Astrocyte (in vitro differentiated cells and primary cell): ENCODE data around the gene SLC16A6. TPM values are rescaled to one million over a fixed set of nuclear protein-coding genes. Genes with fewer than 3 reads are reported as not detected.

ENCODE experiments used
- DNase-seq: peaks from one replicate; pipeline ENCODE4 v3.0.0-alpha.2; 2010; ENCODE audit warnings: low read depth
- FAIRE-seq: peaks from 2 replicates; lab custom pipeline; 2011; peaks lifted over from hg19 to GRCh38; lab: Jason Lieb, UNC
- H2AFZ ChIP-seq: 2 replicates; pipeline ENCODE4 v1.6.0; 2012; ENCODE audit warnings: low read depth, low read length, inconsistent platforms
- H3K27ac ChIP-seq: 2 replicates; pipeline ENCODE4 v1.5.1; 2011; ENCODE audit warnings: low read depth, low read length, inconsistent platforms
- H3K27me3 ChIP-seq: 2 replicates; pipeline ENCODE4 v1.6.0; 2011; ENCODE audit warnings: low read length, inconsistent platforms; ENCODE audit not compliant: insufficient read depth
- H3K36me3 ChIP-seq: 2 replicates; pipeline ENCODE4 v1.5.1; 2011; ENCODE audit warnings: low read length, inconsistent platforms; ENCODE audit not compliant: insufficient read depth
- H3K4me1 ChIP-seq: 2 replicates; pipeline ENCODE4 v1.5.1; 2011; ENCODE audit warnings: low read length, inconsistent platforms; ENCODE audit not compliant: insufficient read depth
- H3K4me2 ChIP-seq: 2 replicates; pipeline ENCODE4 v1.6.0; 2012; ENCODE audit warnings: low read length, inconsistent platforms
- H3K4me3 ChIP-seq: 2 replicates; pipeline ENCODE4 v1.5.1; 2011; ENCODE audit warnings: low read depth, mild to moderate bottlenecking, low read length, inconsistent platforms; ENCODE audit not compliant: insufficient read depth
- H3K79me2 ChIP-seq: 2 replicates; pipeline ENCODE4 v1.6.0; 2012; ENCODE audit warnings: mild to moderate bottlenecking, low read length, inconsistent platforms; ENCODE audit not compliant: insufficient read depth
- H3K9ac ChIP-seq: 2 replicates; pipeline ENCODE4 v1.6.0; 2012; ENCODE audit warnings: mild to moderate bottlenecking, low read length, inconsistent platforms
- H3K9me3 ChIP-seq: 2 replicates; pipeline ENCODE4 v1.5.1; 2012; ENCODE audit warnings: low read depth, mild to moderate bottlenecking, low read length, inconsistent platforms; ENCODE audit not compliant: insufficient read depth
- H4K20me1 ChIP-seq: 2 replicates; pipeline ENCODE4 v1.6.0; 2012; ENCODE audit warnings: low read length, inconsistent platforms; ENCODE audit not compliant: insufficient read depth
- H3K27ac Mint-ChIP-seq: one replicate; pipeline ENCODE4 v1.8.0; 2021; ENCODE audit warnings: mild to moderate bottlenecking, mixed read lengths; ENCODE audit not compliant: unreplicated experiment
- H3K27me3 Mint-ChIP-seq: one replicate; pipeline ENCODE4 v1.8.0; 2021; ENCODE audit warnings: low read depth, mixed read lengths; ENCODE audit not compliant: unreplicated experiment
- H3K36me3 Mint-ChIP-seq: one replicate; pipeline ENCODE4 v1.8.0; 2021; ENCODE audit warnings: low read depth, mixed read lengths; ENCODE audit not compliant: unreplicated experiment
- H3K4me1 Mint-ChIP-seq: one replicate; pipeline ENCODE4 v1.8.0; 2021; ENCODE audit warnings: low read depth, mixed read lengths; ENCODE audit not compliant: unreplicated experiment
- H3K4me3 Mint-ChIP-seq: one replicate; pipeline ENCODE4 v1.8.0; 2021; ENCODE audit warnings: mild to moderate bottlenecking, moderate library complexity, mixed read lengths; ENCODE audit not compliant: unreplicated experiment
- H3K9me3 Mint-ChIP-seq: one replicate; pipeline ENCODE4 v1.8.0; 2021; ENCODE audit warnings: mild to moderate bottlenecking, mixed read lengths; ENCODE audit not compliant: unreplicated experiment
- EZH2 ChIP-seq: IDR thresholded peaks from 2 replicates; pipeline ENCODE4 v1.6.1; 2012; ENCODE audit warnings: mild to moderate bottlenecking, low read length, inconsistent platforms; ENCODE audit not compliant: insufficient read depth
- total RNA-seq: library from RNA; stranded (reverse); gene quantifications from 2 replicates; pipeline ENCODE4 v1.2.1, GENCODE V29; 2021
- TF ChIP-seq, protein P1 (sequence below): IDR thresholded peaks from 2 replicates; pipeline ENCODE4 v1.5.1; 2011; ENCODE audit warnings: low read depth, mild to moderate bottlenecking, inconsistent platforms, low read length, moderate library complexity; ENCODE audit not compliant: insufficient read depth

The SLC16A6 gene
- total RNA-seq, 1 donor from 2014 or later = 0.34 TPM

GRCh38 chr17:68297195-68297594 lies 6.3 kb upstream of the SLC16A6 start:
- H3K4me1 ChIP-seq = peaks cover 9% of the 10 kb centered on the region
- H3K9me3 Mint-ChIP-seq = no peaks in the 10 kb centered on the region
- H3K4me3 ChIP-seq = no peak overlapping the region
- no peak for TF ChIP-seq EZH2
- TF ChIP-seq, protein P1, sequence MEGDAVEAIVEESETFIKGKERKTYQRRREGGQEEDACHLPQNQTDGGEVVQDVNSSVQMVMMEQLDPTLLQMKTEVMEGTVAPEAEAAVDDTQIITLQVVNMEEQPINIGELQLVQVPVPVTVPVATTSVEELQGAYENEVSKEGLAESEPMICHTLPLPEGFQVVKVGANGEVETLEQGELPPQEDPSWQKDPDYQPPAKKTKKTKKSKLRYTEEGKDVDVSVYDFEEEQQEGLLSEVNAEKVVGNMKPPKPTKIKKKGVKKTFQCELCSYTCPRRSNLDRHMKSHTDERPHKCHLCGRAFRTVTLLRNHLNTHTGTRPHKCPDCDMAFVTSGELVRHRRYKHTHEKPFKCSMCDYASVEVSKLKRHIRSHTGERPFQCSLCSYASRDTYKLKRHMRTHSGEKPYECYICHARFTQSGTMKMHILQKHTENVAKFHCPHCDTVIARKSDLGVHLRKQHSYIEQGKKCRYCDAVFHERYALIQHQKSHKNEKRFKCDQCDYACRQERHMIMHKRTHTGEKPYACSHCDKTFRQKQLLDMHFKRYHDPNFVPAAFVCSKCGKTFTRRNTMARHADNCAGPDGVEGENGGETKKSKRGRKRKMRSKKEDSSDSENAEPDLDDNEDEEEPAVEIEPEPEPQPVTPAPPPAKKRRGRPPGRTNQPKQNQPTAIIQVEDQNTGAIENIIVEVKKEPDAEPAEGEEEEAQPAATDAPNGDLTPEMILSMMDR = no peak
- H3K9ac ChIP-seq = no peak overlapping the region
- no peaks in the 10 kb centered on the region for H3K36me3 ChIP-seq
- peaks cover 2% of the 10 kb centered on the region for H4K20me1 ChIP-seq
- no peak overlapping the region for H3K27ac ChIP-seq
- FAIRE-seq = no peak
- H3K79me2 ChIP-seq = no peaks in the 10 kb centered on the region
- H3K27me3 Mint-ChIP-seq = peaks cover 27% of the 10 kb centered on the region
- H3K4me2 ChIP-seq = no peak overlapping the region
- no peaks in the 10 kb centered on the region for H3K9me3 ChIP-seq
- H3K27me3 ChIP-seq = peaks cover 6% of the 10 kb centered on the region
- no peak overlapping the region for H3K27ac Mint-ChIP-seq
- H3K36me3 Mint-ChIP-seq = no peaks in the 10 kb centered on the region
- no peak overlapping the region for H2AFZ ChIP-seq
- no peak for DNase-seq
- no peaks in the 10 kb centered on the region for H3K4me1 Mint-ChIP-seq
- H3K4me3 Mint-ChIP-seq = no peak overlapping the region

DNA sequence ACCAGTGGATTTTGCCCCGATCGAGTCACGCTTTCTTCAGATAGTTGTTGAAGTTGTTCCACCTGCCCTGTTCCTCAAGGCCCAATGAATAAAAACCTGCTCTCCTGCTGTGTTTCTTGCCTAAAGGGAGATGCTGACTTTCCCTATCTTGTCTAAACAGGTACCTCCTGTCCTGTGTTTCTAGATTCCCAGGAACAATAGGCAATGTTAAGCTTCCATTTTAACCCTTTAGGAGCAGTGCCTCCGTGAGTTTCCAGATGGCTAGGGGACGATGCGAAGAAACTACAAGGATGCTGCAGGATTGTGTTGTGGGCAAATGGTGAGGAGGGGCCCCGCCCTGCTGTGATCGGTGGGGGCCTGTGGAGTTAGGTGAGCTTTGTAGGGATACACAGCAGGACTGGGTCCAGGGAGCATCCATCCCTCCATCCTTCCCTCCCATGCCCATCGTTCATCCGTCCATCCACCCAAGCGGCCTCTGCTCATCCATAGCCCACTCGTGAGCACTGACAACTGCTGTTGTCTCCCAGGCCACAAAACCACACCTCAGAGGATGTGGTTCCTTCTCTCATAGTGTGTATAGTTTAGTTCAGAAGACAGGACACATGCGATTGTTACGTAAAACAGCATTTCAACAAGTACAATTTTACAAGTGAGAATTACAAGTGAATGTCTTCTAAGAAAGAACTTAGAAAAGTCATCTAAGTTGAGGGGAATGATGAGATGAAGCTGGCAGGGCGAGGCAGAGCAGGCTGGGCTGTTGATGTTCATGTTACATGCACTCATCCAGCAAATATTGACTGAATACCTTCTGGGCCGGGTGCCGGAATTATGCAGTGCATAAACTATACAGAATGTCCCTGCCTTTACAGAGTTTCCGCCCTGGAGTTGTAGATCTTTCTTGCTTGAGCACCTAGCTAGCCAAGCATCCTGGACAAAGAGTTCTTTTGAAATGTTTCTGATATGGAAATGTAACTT lies 5.6 kb upstream of the SLC16A6 start:
- Mint-ChIP-seq H3K9me3 (no peaks in the 10 kb centered on the region), H3K27ac (no peak overlapping the region), H3K4me1 (no peaks in the 10 kb centered on the region), H3K27me3 (peaks cover 26% of the 10 kb centered on the region), H3K4me3 (no peak overlapping the region), H3K36me3 (no peaks in the 10 kb centered on the region)
- Histone ChIP-seq H3K9ac (no peak overlapping the region), H3K4me3 (no peak overlapping the region), H3K27ac (no peak overlapping the region), H2AFZ (no peak overlapping the region), H3K79me2 (no peaks in the 10 kb centered on the region), H4K20me1 (peaks cover 2% of the 10 kb centered on the region), H3K4me2 (no peak overlapping the region), H3K36me3 (no peaks in the 10 kb centered on the region), H3K27me3 (peaks cover 6% of the 10 kb centered on the region), H3K9me3 (no peaks in the 10 kb centered on the region), H3K4me1 (peaks cover 6% of the 10 kb centered on the region)
- TF ChIP-seq, protein P1 = no peak
- no peak for TF ChIP-seq EZH2
- DNase-seq (no peak), FAIRE-seq (no peak)

- no peak for TF ChIP-seq EZH2
- TF ChIP-seq, protein P1 = no peak
- H3K27ac ChIP-seq = no peak overlapping the region
- Mint-ChIP-seq H3K27me3 (peaks cover 31% of the 10 kb centered on the region), H3K4me3 (no peak overlapping the region), H3K9me3 (no peaks in the 10 kb centered on the region), H3K36me3 (no peaks in the 10 kb centered on the region), H3K4me1 (no peaks in the 10 kb centered on the region), H3K27ac (no peak overlapping the region)
- peaks cover 6% of the 10 kb centered on the region for H3K4me1 ChIP-seq
- no peak overlapping the region for H3K4me2 ChIP-seq
- peaks cover 4% of the 10 kb centered on the region for H4K20me1 ChIP-seq
- H3K9ac ChIP-seq = no peak overlapping the region
- no peaks in the 10 kb centered on the region for H3K9me3 ChIP-seq
- no peaks in the 10 kb centered on the region for H3K36me3 ChIP-seq
- FAIRE-seq (no peak), DNase-seq (no peak)
- no peaks in the 10 kb centered on the region for H3K79me2 ChIP-seq
- H2AFZ ChIP-seq = no peak overlapping the region
- H3K27me3 ChIP-seq = peaks cover 10% of the 10 kb centered on the region
- H3K4me3 ChIP-seq = no peak overlapping the region
Observed at GRCh38 chr17:68295086-68295485, 4.2 kb upstream of the SLC16A6 start.
